IMR-90 (cell line): ENCODE results near the gene BAIAP2. TPM values are rescaled to one million over a fixed set of nuclear protein-coding genes. Genes with fewer than 3 reads are reported as not detected.

Source experiments
- ATAC-seq: fragments of 200-7000 bp; cut with Tn5 transposase; 2 replicates; pipeline ENCODE4 v1.9.1; 2020; ENCODE audit warnings: low read depth, mild to moderate bottlenecking, moderate library complexity
- BruUV-seq: library from RNA; stranded (reverse); fragments of 400-500 nt; replicated peaks from 2 replicates; lab custom pipeline; 2021; lab: Mats Ljungman, UMichigan
- CTCF ChIA-PET: fragments of 300-600 bp; formaldehyde crosslinking; extraction: SDS; loops from one replicate; lab custom pipeline; 2021; ENCODE audit warnings: antibody characterized with exemption; lab: Yijun Ruan, JAX
- POLR2A ChIA-PET: fragments of 300-600 bp; sonication (Branson Sonifier 250); formaldehyde crosslinking; loops from one replicate; lab custom pipeline; 2022; ENCODE audit warnings: antibody characterized with exemption; ENCODE audit not compliant: unreplicated experiment; lab: Charles Lee
- DNase-seq: peaks from one replicate; pipeline ENCODE4 v3.0.0; 2013
- H2AFZ ChIP-seq: replicated peaks from 2 replicates; pipeline ENCODE3; 2013; ENCODE audit warnings: low read length, mild to moderate bottlenecking; ENCODE audit not compliant: poor library complexity
- H2AK5ac ChIP-seq: 2 replicates; pipeline ENCODE4 v1.6.1; 2013; ENCODE audit warnings: low read depth, low read length, inconsistent platforms
- H2AK9ac ChIP-seq: replicated peaks from 2 replicates; pipeline ENCODE3; 2013; ENCODE audit warnings: mild to moderate bottlenecking, low read depth, low read length, moderate library complexity; ENCODE audit not compliant: poor library complexity
- H2BK120ac ChIP-seq: 2 replicates; pipeline ENCODE4 v1.6.1; 2013; ENCODE audit warnings: low read depth, low read length, inconsistent platforms
- H2BK15ac ChIP-seq: 3 replicates; pipeline ENCODE4 v1.6.1; 2013; ENCODE audit warnings: low read depth, low read length, inconsistent platforms
- H2BK20ac ChIP-seq: 2 replicates; pipeline ENCODE4 v1.6.1; 2013; ENCODE audit warnings: low read depth, mild to moderate bottlenecking, inconsistent platforms, low read length, moderate library complexity
- H2BK5ac ChIP-seq: 2 replicates; pipeline ENCODE4 v1.6.1; 2013; ENCODE audit warnings: mild to moderate bottlenecking, low read depth, low read length, inconsistent platforms; ENCODE audit not compliant: poor library complexity, severe bottlenecking
- H3K14ac ChIP-seq: replicated peaks from 2 replicates; pipeline ENCODE4 v1.6.1; 2013; ENCODE audit warnings: low read depth, low read length, inconsistent platforms
- H3K18ac ChIP-seq: 2 replicates; pipeline ENCODE4 v1.6.1; 2013; ENCODE audit warnings: low read depth, low read length, control low read depth
- H3K23ac ChIP-seq: 2 replicates; pipeline ENCODE4 v1.6.1; 2013; ENCODE audit warnings: low read depth, low read length, inconsistent platforms
- H3K27ac ChIP-seq: 2 replicates; pipeline ENCODE4 v1.5.1; 2013; ENCODE audit warnings: mild to moderate bottlenecking, control low read depth, low read length; ENCODE audit not compliant: insufficient read depth
- H3K27me3 ChIP-seq: 2 replicates; pipeline ENCODE4 v1.6.1; 2013; ENCODE audit warnings: low read length; ENCODE audit not compliant: control insufficient read depth, insufficient read depth
- H3K36me3 ChIP-seq: 2 replicates; pipeline ENCODE4 v1.6.1; 2013; ENCODE audit warnings: low read length, mixed read lengths; ENCODE audit not compliant: control insufficient read depth, insufficient read depth
- H3K4ac ChIP-seq: 2 replicates; pipeline ENCODE4 v1.6.1; 2013; ENCODE audit warnings: low read depth, low read length, inconsistent platforms
- H3K4me1 ChIP-seq: 2 replicates; pipeline ENCODE4 v1.6.1; 2013; ENCODE audit warnings: low read length, mixed read lengths; ENCODE audit not compliant: control insufficient read depth, insufficient read depth
- H3K4me2 ChIP-seq: 2 replicates; pipeline ENCODE4 v1.6.1; 2013; ENCODE audit warnings: low read depth, mild to moderate bottlenecking, control low read depth, low read length, moderate library complexity
- H3K4me3 ChIP-seq: 2 replicates; pipeline ENCODE4 v1.5.1; 2013; ENCODE audit warnings: low read depth, mild to moderate bottlenecking, control low read depth, low read length, moderate library complexity; ENCODE audit not compliant: insufficient read depth
- H3K56ac ChIP-seq: 2 replicates; pipeline ENCODE4 v1.6.1; 2013; ENCODE audit warnings: low read length, inconsistent platforms; ENCODE audit not compliant: insufficient read depth; ENCODE audit errors: extremely low read depth
- H3K79me1 ChIP-seq, 2 experiments: 2 replicates each; pipeline ENCODE4 v1.6.1; 2013; ENCODE audit warnings: low read length in 2 of 2, inconsistent platforms in 1 of 2, low read depth in 1 of 2
- H3K9ac ChIP-seq: 2 replicates; pipeline ENCODE4 v1.6.1; 2013; ENCODE audit warnings: low read depth, low read length, control low read depth
- H3K9me1 ChIP-seq: 2 replicates; pipeline ENCODE4 v1.6.1; 2013; ENCODE audit warnings: low read length, inconsistent platforms; ENCODE audit not compliant: insufficient read depth
- H3K9me3 ChIP-seq: 2 replicates; pipeline ENCODE4 v1.6.1; 2013; ENCODE audit warnings: low read length; ENCODE audit not compliant: control insufficient read depth, insufficient read depth
- H4K20me1 ChIP-seq: 2 replicates; pipeline ENCODE4 v1.6.1; 2013; ENCODE audit warnings: low read length, inconsistent platforms; ENCODE audit not compliant: insufficient read depth
- H4K5ac ChIP-seq: 2 replicates; pipeline ENCODE4 v1.6.1; 2013; ENCODE audit warnings: mild to moderate bottlenecking, low read depth, low read length, control low read depth
- H4K8ac ChIP-seq, 2 experiments: 2 replicates each; pipeline ENCODE4 v1.6.1; 2013; ENCODE audit warnings: low read depth in 2 of 2, low read length in 2 of 2, control low read depth in 1 of 2, inconsistent platforms in 1 of 2
- H4K91ac ChIP-seq: 2 replicates; pipeline ENCODE4 v1.6.1; 2013; ENCODE audit warnings: low read depth, low read length, inconsistent platforms; ENCODE audit not compliant: insufficient read depth
- CEBPB ChIP-seq: IDR thresholded peaks from 2 replicates; pipeline ENCODE4 v1.6.1; 2012; ENCODE audit warnings: low read depth, low read length, improper control_type of control experiment
- CHD1 ChIP-seq: IDR thresholded peaks from 2 replicates; pipeline ENCODE4 v1.6.1; 2012; ENCODE audit warnings: low read depth, low read length, improper control_type of control experiment
- NFE2L2 ChIP-seq: fragments of 150-350 bp; IDR thresholded peaks from 2 replicates; pipeline ENCODE4 v1.6.1; 2016; ENCODE audit warnings: low read depth, mild to moderate bottlenecking, low read length
- RCOR1 ChIP-seq: IDR thresholded peaks from 2 replicates; pipeline ENCODE4 v1.6.1; 2012; ENCODE audit warnings: mild to moderate bottlenecking, low read length, improper control_type of control experiment; ENCODE audit not compliant: insufficient replicate concordance
- WGBS, 2 experiments: methylation state at CpG; one replicate each; pipeline versions ENCODE4 v1.1.5 to v1.1.7; 2013; ENCODE audit warnings: missing lambda C conversion rate in 2 of 2; ENCODE audit not compliant: insufficient read length in 1 of 2; ENCODE audit errors: extremely low coverage in 2 of 2; 5-methylcytosine and 5-hydroxymethylcytosine counted together
- dilution Hi-C: fragments of 300-500 bp; cut with HindIII; formaldehyde crosslinking; loops from one replicate; pipeline ENCODE4 v1.14.3; 2018; ENCODE audit warnings: low sequenced_read_pairs; ENCODE audit not compliant: unreplicated experiment
- in situ Hi-C: fragments of 300-500 bp; cut with MboI; formaldehyde crosslinking; loops from 3 replicates; pipeline ENCODE4 v1.14.3; 2019; ENCODE audit warnings: low sequenced_read_pairs, inconsistent platforms, mixed read lengths
- intact Hi-C: fragments of 100-400 bp; cut with micrococcal nuclease; formaldehyde crosslinking; loops from 2 replicates; pipeline ENCODE4 v1.10.0; 2022
- polyA plus RNA-seq, 3 experiments: library from polyadenylated mRNA; depleted of rRNA; stranded (reverse); fragments of >200 nt; gene quantifications; 2 replicates each; pipeline ENCODE4 v1.2.3, GENCODE V29; 2012; ENCODE audit warnings: low replicate concordance in 1 of 3
- total RNA-seq: library from RNA; depleted of rRNA; stranded (reverse); fragments of >200 nt; gene quantifications from 2 replicates; pipeline ENCODE4 v1.2.3, GENCODE V29; 2012

The BAIAP2 gene
- total and polyA plus RNA-seq, 2 of the 4 experiments (the other 2 are of a cell fraction), result 18.3 to 32.6 TPM

DNA sequence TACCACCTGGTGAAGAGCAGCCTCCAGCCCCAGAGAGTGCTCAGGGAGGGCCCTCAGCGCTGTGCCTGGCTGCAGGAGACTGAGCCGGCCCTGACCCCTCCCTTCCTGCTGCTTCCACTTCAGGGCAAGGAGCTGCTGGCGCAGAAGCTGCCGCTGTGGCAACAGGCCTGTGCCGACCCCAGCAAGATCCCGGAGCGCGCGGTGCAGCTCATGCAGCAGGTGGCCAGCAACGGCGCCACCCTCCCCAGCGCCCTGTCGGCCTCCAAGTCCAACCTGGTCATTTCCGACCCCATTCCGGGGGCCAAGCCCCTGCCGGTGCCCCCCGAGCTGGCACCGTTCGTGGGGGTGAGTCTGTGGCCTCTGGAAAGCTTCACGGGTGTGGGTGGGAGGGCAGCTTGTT is 68.4 kb downstream of the BAIAP2 start:
- Histone ChIP-seq H2AFZ (no peak overlapping the region), H3K9me3 (no peaks in the 10 kb centered on the region), H3K4ac (no peak overlapping the region), H3K23ac (no peak overlapping the region), H4K91ac (no peak overlapping the region), H3K79me1 (peaks cover 0 to 3% of the 10 kb centered on the region in 2 experiments; a peak in 1 of 4 replicates), H4K20me1 (no peaks in the 10 kb centered on the region), H3K4me1 (no peaks in the 10 kb centered on the region), H4K8ac (no peak overlapping the region), H3K18ac (no peak overlapping the region), H2AK9ac (no peak overlapping the region), H3K27ac (no peak overlapping the region), H3K4me3 (no peak overlapping the region), H4K5ac (no peak overlapping the region), H3K14ac (no peak overlapping the region), H2BK20ac (no peak overlapping the region), H2BK5ac (no peak overlapping the region), H3K56ac (no peak overlapping the region), H2BK15ac (no peak overlapping the region), H2BK120ac (no peak overlapping the region), H3K36me3 (peaks cover 4% of the 10 kb centered on the region; the same call in 1 of the 2 replicates), H3K27me3 (no peaks in the 10 kb centered on the region), H3K4me2 (no peak overlapping the region), H3K9me1 (no peaks in the 10 kb centered on the region), H3K9ac (no peak overlapping the region), H2AK5ac (no peak overlapping the region)
- ChIA-PET POLR2A (no interaction called here), CTCF (no interaction called here)
- no TSS peak for BruUV-seq
- WGBS, 2 experiments, result 94% methylated on average over 6 of the region's 20 CpGs; no CpG with 5 or more reads in 1 of the 2 experiments
- in situ Hi-C loops (no loop called here), dilution Hi-C loops (no loop called here), intact Hi-C loops (no loop called here)
- no peak for ATAC-seq
- TF ChIP-seq CEBPB (no peak), NFE2L2 (no peak), RCOR1 (no peak), CHD1 (no peak)
- no peak for DNase-seq
